GM18868 (cell line): ENCODE data around the gene WDR70.
"Not testable (repeated sequence)": the region's sequence is repeated elsewhere in the genome, so short reads cannot be mapped to it uniquely, and the experiment has no call there.

ENCODE experiments used
- ATAC-seq: cut with Tn5 transposase; IDR thresholded peaks from one replicate; pipeline ENCODE4 v1.9.1; 2021; ENCODE audit warnings: mild to moderate bottlenecking, moderate library complexity; ENCODE audit not compliant: unreplicated experiment

WDR70 gene

DNA sequence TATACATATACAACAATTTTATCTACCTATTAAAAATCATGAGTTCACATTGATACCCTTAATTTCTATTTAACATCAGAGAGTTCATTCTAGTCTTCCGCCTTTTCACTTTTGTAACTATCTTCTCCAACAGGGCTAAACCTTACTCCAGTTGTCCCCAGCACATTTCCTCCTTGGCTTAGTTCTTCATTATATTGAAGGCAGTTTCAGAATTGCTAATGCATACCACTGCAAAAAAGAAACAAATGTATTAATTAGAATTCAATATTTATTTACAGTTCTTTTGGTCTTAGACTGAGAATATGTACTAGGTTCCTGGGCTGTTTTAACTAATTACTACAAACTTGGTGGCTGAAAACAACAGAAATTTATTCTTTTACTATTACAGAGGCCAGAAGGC, 132.5 kb downstream of the WDR70 start:
- ATAC-seq, result no peak

DNA sequence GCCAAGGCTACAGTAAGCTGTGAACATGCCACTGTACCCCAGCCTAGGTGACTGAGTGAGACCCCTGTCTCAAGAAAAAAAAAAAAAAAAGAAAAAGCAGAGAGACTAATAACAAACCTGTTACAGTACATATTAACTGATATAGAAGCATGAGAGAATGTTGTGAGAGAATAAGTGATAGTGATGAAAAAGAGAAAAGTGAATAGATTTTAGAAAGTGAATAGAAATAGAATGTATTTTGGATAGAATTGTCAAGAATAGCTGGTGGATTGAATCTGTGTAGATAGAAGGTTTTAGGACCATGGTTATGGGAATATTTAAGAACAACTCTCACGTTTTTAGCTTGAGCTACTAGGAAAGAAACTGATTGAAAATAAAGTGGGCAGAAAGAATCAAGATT, 135.8 kb downstream of the WDR70 start:
- no peak for ATAC-seq

DNA sequence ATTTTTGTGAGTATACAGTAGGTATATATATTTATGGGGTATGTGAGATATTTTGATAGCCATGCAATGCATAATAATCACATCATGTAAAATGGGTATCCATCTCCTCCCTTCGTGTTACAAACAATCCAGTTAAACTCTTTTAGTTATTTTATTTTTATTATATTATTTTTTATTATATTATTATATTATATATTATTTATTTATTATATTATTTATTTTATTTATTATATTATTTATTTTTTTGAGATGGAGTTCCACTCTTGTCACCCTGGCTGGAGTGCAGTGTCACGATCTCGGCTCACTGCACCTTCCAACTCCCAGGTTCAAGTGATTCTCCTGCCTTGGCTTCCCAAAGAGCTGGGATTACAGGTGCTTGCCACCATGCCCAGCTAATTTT, 138.6 kb downstream of the WDR70 start:
- ATAC-seq, result no peak

DNA sequence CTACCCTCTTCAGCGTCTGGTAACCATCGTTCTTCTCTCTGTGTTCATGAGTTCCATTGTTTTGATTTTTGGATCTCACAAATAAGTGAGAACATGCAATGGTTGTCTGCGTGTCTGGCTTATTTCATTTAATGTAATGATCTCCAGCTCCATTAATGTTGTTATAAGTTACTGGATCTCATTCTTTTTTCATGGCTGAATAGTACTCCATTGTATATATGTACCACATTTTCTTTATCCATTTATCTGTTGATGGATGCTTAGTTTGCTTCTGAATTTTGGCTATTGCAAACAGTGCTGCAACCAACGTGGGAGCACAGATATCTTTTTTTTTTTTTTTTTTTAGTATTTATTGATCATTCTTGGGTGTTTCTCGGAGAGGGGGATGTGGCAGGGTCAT, 139.2 kb downstream of the WDR70 start:
- not testable (repeated sequence) for ATAC-seq

DNA sequence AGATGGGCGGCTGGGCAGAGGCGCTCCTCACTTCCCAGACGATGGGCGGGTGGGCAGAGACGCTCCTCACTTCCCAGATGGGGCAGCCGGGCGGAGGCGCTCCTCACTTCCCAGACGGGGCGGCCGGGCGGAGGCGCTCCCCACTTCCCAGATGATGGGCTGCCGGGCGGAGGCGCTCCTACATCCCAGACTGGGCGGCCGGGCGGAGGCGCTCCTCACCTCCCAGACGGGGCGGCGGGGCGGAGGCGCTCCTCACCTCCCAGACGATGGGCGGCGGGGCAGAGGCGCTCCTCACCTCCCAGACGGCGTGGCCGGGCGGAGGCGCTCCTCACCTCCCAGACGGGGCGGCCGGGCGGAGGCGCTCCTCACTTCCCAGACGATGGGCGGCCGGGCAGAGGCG, 140.2 kb downstream of the WDR70 start:
- no peak for ATAC-seq

DNA sequence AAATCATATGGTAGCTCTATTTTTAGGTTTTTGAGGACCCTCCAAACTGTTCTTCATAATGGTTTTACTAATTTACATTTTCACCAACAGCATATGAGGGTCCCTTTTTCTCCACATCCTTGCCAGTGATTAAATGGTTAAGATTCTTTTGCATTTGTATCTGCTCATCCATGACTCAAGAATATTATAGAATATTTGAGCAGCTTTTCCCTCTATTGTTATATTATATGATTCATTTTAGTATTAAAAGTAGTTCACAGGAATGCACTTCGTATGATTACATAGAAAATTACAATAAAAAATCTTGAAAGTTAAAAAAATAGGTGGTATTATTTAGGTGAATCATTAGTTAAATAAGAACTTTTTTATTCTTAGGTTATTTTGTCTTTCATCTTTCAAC, 140.7 kb downstream of the WDR70 start:
- ATAC-seq, result no peak

DNA sequence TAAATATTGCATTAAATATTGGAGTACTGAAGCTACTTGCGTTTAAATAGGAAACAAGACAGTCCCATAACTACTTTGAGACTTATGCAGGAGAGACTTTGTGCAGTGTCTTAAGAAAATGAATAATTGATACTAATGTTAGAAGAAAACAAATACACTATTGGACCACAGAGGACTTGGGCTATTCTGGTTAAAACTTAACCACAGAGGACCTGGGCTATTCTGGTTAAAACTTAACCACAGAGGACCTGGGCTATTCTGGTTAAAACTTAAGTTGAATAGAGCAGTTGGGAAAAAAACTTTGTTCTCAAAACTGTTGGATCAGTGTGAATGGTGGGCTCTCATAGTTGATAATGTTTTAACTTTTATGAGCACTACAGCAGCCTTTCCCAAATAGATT, 141.7 kb downstream of the WDR70 start:
- ATAC-seq, result no peak

DNA sequence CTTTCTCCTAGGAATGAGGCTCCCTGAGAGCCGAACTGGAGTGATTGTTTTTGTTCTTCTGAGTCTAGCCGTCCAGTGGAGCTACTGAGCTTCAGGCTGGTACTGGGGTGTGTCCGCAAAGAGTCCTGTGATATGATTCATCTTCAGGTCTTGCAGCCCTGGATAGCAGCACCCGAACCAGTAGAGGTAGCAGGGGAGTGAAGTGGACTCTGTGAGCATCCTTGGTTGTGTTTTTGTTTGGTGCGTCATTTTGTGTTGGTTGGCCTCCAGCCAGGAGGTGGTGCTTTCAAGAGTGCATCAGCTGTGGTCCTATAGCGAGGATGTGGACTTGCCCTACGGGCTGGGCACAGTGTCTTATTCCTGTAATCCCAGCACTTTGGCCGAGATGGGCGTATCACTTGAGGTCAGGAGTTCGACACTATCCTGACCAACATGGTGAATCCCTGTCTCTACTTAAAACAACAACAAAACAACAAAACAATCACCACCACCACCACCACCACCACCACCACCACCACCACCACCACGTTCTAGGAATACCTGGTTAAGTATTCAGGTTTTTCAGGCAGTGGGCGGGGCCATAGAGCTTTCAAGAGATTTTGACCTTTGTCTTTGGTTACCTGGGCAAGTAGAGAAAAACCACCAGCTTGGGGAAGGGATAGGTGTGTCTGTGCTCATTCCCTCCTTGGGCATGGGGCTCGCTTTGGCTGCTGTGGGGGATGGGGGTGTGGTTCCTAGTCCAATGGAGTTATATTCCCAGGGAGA, 154.0 kb downstream of the WDR70 start:
- no peak for ATAC-seq

DNA sequence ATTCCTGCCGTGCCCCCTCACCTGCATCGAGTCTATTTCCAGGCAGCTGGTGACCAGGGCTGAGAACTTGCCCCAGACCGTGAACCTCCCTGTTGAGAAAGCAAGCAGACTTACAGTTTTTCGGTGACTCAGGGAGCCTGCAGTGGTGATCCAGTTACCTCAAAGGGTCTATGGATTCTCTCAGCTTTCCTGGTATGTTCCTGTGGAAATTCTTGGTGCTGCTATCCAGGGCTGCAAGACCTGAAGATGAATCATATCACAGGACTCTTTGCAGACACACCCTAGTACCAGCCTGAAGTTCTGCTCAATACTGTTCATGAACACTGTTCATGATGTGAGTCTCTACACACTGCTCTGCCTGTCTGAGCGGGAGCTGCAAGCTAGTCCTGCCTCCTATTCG, 154.7 kb downstream of the WDR70 start:
- ATAC-seq, result no peak

DNA sequence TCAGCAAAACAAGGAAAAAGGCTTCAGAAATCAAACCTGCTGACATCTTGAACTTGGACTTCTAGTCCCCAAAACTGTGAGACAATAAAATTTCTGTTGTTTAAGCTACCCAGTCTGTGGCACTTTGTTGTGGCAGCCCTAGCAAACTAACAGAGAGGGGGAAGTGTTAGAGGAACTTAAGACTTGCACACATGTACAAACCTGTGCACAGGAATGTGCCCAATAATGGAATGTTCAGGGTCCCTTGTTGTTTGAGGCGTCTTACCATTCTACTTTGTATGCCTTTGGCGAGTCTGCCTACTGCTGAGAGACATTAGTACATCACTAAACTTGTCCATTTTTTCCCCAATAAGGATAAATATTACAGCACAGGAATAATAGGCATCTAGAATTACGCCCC, 160.3 kb downstream of the WDR70 start:
- no peak for ATAC-seq

DNA sequence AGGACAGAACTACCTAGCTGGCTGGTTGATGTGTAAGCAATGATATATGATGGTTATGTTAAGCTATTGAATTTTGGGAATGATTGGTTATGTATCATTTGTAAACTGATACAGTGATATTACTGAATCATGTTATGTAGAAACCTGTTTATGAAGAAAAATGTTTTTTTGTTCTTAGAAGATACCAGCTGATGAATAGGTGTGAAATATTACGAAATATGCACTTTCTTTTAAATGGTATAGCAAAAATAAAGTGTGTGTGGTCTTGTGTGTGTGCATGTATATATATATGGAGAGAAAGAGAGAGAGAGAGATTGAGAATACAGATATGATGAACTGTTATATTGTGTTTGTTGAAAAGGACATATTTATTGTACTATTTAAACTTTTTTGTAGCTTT, 164.1 kb downstream of the WDR70 start:
- no peak for ATAC-seq

DNA sequence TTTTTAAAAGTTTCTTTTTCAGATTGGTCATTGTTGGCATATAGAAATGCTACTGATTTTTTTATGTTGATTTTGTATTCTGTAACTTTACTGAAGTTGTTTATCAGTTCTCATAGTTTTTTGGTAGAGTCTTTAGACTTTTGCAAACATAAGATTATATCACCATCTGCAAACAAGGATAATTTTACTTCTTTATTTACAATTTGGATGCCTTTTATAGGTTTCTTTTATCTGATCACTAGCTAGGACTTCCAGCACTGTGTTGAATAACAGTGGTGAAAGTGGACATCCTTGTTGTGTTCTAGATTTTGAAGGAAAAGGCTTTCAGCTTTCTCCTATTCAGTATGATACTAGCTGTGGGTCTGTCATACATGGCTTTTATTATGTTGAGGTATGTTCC, 170.3 kb downstream of the WDR70 start:
- no peak for ATAC-seq

DNA sequence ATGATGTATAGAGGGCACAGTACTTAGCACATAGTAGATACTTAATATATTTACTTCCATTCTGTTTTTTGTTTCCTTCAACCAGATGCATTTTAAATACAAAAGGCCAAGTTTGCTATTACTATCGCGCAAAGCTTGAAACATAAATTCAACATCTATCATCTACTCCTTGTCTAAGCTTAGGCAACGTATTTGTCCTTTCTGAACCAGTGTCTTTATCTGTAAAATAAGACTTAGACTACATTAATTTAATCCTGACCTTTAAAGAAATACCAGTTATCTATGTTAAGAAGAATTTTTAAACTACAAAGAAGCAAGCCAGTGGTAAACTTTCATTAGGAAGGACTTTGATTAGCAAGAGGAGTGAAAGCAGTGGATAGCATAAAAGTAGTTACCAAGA, 173.0 kb downstream of the WDR70 start:
- no peak for ATAC-seq

DNA sequence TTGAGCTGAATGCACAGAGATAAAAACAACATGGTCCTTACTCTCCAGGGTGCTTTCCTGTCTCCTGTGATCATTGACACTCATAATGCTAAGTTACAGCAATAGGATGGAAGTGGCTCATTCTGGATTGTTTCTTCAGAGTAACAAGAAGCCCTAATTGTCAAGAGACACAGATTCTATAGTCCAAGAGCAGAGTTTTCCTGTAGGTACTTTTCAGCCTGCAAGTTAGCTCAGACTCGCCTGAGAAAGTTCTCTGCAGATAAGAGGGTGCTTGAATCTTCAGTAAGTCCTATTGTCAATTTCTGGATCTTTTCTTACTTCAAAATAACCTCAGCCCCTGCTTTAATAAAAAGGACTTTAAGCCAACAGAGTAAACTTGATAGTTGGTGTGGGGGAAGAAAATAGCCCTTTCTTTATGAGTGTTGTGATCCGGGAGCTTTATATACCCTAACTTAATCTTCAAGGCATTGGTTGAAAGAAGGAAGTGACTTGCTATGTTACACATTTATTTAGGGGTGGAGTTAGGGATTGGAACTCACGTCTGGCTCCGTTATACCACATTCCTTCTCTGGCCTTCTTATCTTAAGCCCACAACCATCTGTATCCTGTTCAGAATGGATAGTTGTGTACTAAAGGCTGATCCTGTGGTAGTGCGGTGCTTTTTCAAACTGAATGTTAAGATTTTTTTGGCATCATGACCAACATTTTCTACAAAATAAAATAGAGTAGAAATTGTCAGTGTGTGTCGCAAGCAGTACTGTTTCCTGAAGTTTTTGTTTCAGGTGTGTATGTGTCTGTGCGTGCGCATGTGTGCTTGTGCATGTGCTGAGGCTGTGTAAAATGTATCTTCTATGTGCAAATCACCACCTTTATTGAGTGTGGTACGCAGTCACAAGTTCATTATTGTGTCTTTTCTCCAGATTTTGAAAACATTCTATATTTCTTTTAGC, 173.9 kb downstream of the WDR70 start:
- no peak for ATAC-seq

DNA sequence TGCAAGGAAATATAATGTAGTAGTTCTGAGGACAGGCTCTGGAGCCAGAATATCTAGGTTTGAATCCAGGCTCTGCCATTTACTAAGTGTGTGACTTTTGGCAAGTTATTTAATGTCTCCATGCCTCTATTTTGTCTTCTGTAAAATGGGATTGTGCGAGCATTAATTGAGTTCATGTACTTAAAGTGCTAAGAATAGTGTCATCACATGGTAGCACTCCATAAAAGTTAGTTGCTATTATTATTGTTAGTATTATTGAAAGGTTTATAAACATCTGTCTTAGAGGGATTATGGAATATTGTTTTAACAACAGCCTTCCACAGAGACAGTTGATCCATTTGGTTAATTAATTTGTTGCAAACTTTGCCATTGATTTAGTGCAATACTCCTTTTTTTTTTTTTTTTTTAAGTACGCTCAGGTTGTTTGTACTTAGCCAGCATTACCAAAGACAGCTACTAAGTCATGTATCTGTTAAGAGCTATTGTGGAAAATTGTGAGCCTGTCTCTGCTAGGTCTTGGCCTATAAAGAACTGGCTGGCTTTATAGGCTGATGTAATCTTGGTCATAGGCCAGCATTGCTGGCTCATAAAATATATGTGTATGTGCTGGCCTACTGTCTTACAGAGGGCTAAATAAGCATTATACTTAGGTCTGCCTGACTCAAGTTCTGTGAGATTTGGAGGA, 174.7 kb downstream of the WDR70 start:
- ATAC-seq, result no peak

DNA sequence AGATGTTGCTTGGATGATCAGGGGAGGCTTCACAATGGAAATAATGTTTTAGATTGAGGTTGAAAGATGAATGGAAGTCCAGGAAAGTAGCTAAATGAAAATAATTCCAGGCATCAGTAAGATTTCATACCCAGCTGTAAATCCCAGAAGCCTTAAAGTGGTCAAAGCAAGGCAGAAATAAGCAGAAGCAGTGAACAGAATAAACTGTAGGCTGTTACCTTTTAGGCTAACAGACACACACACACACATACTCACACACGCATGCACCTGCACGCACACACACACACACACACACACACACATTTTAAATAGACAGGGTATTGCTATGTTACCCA, 175.3 kb downstream of the WDR70 start:
- ATAC-seq, result no peak

DNA sequence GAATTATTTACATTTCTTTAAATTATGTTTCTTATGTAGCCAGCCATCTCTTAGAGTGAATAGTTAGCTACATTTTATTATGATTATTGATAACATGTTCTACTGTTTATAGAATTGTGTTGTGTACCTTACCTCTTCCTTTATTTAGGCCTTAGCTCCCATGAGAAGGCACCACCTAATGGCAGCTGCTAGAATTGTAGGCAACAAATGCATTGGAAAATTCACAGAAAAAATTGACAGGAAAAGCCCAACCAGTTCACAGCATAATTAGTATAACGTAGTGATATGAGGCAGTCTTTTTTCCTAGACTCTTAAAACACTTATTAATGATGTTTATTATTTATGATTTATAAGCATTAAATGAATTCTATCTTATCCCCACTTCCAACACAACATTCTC, 175.8 kb downstream of the WDR70 start:
- no peak for ATAC-seq

DNA sequence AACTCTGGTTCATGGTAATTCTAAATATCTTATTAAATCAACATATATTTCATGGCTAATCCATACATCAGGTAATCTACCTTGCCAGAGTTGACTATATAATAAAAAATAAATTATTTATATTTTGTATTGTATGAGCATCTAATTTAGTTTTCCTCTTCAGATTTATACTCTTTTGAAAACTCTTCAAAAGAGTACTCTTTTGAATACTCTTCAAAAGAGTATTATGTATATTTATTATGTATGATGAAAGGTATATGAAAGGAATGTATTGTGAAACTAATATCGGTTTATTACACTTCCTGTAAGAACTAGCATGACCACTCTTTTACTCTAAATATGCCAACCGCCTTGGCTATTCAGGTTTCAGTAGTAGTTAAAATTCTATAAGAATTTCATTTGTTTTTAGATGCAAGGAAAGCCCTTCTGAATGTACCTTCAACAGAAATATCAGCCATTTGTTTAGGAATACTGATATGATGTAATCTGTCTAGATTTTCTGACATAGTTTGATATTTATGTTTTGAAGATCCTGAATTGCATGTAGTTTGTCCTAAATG, 178.7 kb downstream of the WDR70 start:
- no peak for ATAC-seq

DNA sequence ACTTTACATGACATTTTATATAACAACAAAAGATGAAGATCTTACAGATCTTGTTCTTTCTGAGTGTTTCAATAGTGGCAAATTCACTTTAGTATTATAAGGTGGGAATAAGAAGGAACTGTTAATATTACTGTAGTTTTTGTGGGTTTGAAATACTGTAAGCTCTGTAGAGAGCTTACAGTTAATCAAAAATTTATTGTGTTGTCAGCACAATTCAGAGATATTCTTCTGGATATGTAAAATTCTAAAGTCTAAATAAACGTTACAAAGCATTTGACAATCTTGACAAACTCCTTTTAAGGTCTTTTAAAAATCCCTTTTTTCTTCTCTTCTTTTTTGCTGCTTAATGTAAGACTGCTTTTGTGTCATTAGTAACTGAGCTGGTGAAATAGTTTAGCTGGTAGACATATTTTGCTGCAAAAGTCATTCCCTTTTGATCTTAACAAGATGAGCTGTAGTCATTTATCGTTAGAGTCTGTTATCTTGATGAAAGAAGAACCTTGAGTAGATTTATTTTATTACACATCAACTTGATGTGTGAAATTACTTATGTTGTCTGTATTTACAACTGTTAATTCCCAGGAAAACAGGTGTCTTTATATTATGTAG, 186.0 kb downstream of the WDR70 start:
- no peak for ATAC-seq

DNA sequence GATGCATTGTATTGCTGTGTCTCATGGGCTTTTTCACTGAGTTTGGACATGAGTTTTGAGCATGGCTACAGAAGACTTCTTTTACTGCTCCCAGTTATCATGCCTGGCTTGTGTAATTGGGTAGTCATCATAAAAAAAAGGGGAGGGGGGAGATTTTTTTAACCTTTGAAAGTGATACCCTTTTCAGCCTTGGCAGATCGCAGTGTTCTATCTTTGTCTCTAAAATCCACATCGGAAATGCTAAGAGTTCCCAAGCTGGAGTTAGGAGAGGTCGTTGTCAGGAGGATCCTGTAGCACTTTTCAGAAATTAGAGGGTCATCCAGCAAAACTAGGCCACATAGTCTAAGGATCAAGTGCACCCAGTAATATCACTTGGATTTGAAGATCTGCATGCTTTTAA, 188.4 kb downstream of the WDR70 start:
- no peak for ATAC-seq
